A172 (cell line): ENCODE results near the gene COLEC11. TPM values are rescaled to one million over a fixed set of nuclear protein-coding genes. Genes with fewer than 3 reads are reported as not detected.
A peak's percentile ranks its signal among the peaks of the same experiment; 100 is the strongest.
"Not testable (repeated sequence)": the region's sequence is repeated elsewhere in the genome, so short reads cannot be mapped to it uniquely, and the experiment has no call there.

Experiments
- DNase-seq: peaks from one replicate; pipeline ENCODE4 v3.0.0-alpha.2; 2015; ENCODE audit warnings: low spot score
- total RNA-seq: library from RNA; depleted of rRNA; stranded (reverse); fragments of >200 nt; shearing (Covaris generic); gene quantifications from 2 replicates; pipeline ENCODE4 v1.2.3, GENCODE V29; 2014

COLEC11 gene
- total RNA-seq, 1 experiment from 2014 or later = 0.17 TPM

- no peak for DNase-seq
These were observed 30.3 kb downstream of the COLEC11 start for GRCh38 chr2:3625186-3625585.

- DNase-seq = no peak
These were observed 31.4 kb downstream of the COLEC11 start for GRCh38 chr2:3626118-3626811.

GRCh38 chr2:3626812-3627499, 32.0 kb downstream of the COLEC11 start:
- DNase-seq = no peak

GRCh38 chr2:3627500-3628100, 32.7 kb downstream of the COLEC11 start:
- DNase-seq = no peak

GRCh38 chr2:3628241-3628679, 33.3 kb downstream of the COLEC11 start:
- DNase-seq = no peak

GRCh38 chr2:3628800-3629199, 33.9 kb downstream of the COLEC11 start:
- no peak for DNase-seq

GRCh38 chr2:3630631-3631030, 35.7 kb downstream of the COLEC11 start:
- DNase-seq = no peak

- DNase-seq = no peak
These were observed 36.4 kb downstream of the COLEC11 start for GRCh38 chr2:3631161-3631850.

- no peak for DNase-seq
These were observed 37.1 kb downstream of the COLEC11 start for GRCh38 chr2:3631851-3632659.

GRCh38 chr2:3633089-3633981, 38.4 kb downstream of the COLEC11 start:
- peak; percentile 47 for DNase-seq

GRCh38 chr2:3633982-3634595, 39.2 kb downstream of the COLEC11 start:
- DNase-seq = no peak

GRCh38 chr2:3634596-3635121, 39.7 kb downstream of the COLEC11 start:
- no peak for DNase-seq

GRCh38 chr2:3635171-3635974, 40.5 kb downstream of the COLEC11 start:
- no peak for DNase-seq

GRCh38 chr2:3635975-3636327, 41.0 kb downstream of the COLEC11 start:
- DNase-seq = not testable (repeated sequence)

GRCh38 chr2:3636586-3637310, 41.8 kb downstream of the COLEC11 start:
- no peak for DNase-seq

- DNase-seq = no peak
These were observed 42.4 kb downstream of the COLEC11 start for GRCh38 chr2:3637311-3637675.

GRCh38 chr2:3637692-3638455, 43.0 kb downstream of the COLEC11 start:
- DNase-seq = no peak

GRCh38 chr2:3638456-3638810, 43.5 kb downstream of the COLEC11 start:
- DNase-seq = no peak
